Dendritic cell treated with granulocyte-macrophage colony-stimulating factor and Interleukin-4, amounts not matched to agents 40 ng/mL and 50 ng/mL, for 4 days (primary cell): ENCODE data around the gene TERT.
"Not testable (repeated sequence)": the region's sequence is repeated elsewhere in the genome, so short reads cannot be mapped to it uniquely, and the experiment has no call there.

Source experiments
- H3K27ac Mint-ChIP-seq: one replicate; pipeline ENCODE4 v1.8.0; 2022; ENCODE audit warnings: mild to moderate bottlenecking, mixed read lengths
- H3K27me3 Mint-ChIP-seq: one replicate; pipeline ENCODE4 v1.8.0; 2022; ENCODE audit warnings: mild to moderate bottlenecking, mixed read lengths
- H3K36me3 Mint-ChIP-seq: one replicate; pipeline ENCODE4 v1.8.0; 2022; ENCODE audit warnings: low read depth, mixed read lengths
- H3K4me1 Mint-ChIP-seq: one replicate; pipeline ENCODE4 v1.8.0; 2022; ENCODE audit warnings: low read depth, mixed read lengths
- H3K4me3 Mint-ChIP-seq: one replicate; pipeline ENCODE4 v1.8.0; 2022; ENCODE audit warnings: mild to moderate bottlenecking, moderate library complexity, mixed read lengths
- H3K9me3 Mint-ChIP-seq: one replicate; pipeline ENCODE4 v1.8.0; 2022; ENCODE audit warnings: mixed read lengths
- intact Hi-C: fragments of 100-400 bp; cut with micrococcal nuclease; formaldehyde crosslinking; loops from one replicate; pipeline ENCODE4 v1.15.0; 2022

TERT gene

GRCh38 chr5:1326532-1326875, 31.6 kb upstream of the TERT start:
- H3K27ac Mint-ChIP-seq, H3K9me3 Mint-ChIP-seq, H3K4me1 Mint-ChIP-seq, intact Hi-C loops, H3K4me3 Mint-ChIP-seq, H3K27me3 Mint-ChIP-seq: not testable (repeated sequence)
- peaks cover 87% of the 10 kb centered on the region for H3K36me3 Mint-ChIP-seq

GRCh38 chr5:1325870-1326531, 31.1 kb upstream of the TERT start:
- Mint-ChIP-seq H3K9me3 (no peaks in the 10 kb centered on the region), H3K36me3 (peaks cover 87% of the 10 kb centered on the region), H3K4me1 (no peaks in the 10 kb centered on the region), H3K4me3 (no peak overlapping the region), H3K27ac (no peak overlapping the region), H3K27me3 (no peaks in the 10 kb centered on the region)
- intact Hi-C loops: no loop called here

DNA sequence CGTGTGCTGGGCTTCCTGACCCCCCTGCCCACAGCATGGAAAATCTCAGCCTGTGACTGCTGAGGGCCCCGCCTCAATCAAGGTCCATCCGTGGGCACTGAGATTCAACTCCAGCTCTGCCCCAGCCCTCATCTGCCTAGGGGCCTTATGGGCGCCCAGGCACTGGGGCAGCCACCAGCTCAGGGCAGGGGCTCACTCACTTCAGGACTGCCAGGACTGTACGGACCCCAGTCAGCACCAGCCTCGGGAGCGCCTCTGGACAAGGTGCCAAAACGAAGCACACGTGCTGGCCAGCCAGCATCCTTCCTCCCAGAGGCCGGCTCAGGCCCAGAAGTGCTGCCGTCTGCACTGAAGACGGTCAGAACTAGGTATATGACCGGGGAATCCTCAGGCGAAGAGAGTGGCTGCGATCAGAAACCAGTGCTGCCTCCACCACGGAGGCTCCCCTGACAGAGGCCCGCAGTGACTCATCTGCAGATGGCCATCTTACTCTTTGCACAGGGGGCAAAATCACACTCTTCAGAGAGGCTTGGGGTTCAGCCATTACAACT, 30.4 kb upstream of the TERT start:
- H3K36me3 Mint-ChIP-seq: peaks cover 87% of the 10 kb centered on the region
- no peak overlapping the region for H3K27ac Mint-ChIP-seq
- intact Hi-C loops: no loop called here
- H3K9me3 Mint-ChIP-seq: no peaks in the 10 kb centered on the region
- no peaks in the 10 kb centered on the region for H3K4me1 Mint-ChIP-seq
- H3K4me3 Mint-ChIP-seq: no peak overlapping the region
- no peaks in the 10 kb centered on the region for H3K27me3 Mint-ChIP-seq

DNA sequence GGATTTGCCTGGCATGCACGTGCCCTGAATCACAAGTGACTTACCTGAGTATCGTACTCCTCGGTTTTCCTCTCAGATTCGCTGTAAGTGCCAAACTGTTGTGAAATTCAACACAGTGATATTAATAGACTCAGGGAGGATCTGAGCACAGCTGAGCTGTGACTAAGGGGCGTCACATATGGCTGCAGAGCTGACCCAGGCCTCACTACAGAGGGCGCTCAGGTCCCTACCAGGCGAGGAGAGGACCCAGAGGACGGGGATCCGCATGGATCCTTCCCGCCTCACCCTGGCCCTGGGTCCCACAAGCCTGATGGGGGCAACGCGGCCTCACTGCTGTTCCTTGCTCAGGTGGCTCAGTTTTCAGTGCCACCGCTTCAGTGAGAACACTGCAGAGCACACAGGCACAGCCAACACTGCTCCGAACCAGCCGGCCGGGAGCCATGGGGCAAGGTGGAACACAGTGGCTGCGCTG, 29.9 kb upstream of the TERT start:
- H3K36me3 Mint-ChIP-seq: peaks cover 87% of the 10 kb centered on the region
- H3K27me3 Mint-ChIP-seq: no peaks in the 10 kb centered on the region
- H3K4me1 Mint-ChIP-seq: no peaks in the 10 kb centered on the region
- intact Hi-C loops: no loop called here
- H3K27ac Mint-ChIP-seq: no peak overlapping the region
- no peaks in the 10 kb centered on the region for H3K9me3 Mint-ChIP-seq
- H3K4me3 Mint-ChIP-seq: no peak overlapping the region

DNA sequence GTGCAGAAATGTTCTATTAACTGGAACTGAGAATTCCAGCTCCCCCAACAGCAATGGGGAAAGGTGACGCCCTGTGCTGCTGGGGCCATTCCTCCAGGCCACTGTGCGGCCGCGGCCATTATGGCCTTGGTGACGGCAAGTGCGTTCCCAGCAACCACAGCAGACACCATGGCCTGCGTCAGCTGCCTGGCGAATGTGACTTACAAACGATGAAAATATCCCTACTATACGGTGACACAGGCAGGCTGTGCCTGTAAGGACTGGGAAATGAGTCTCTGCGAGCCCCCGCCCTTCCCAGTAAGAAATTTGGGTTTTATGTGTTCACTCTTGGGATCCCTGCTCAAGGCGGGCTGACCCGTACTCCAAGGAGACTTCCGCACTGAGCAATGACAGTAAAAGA, 29.4 kb upstream of the TERT start:
- intact Hi-C loops: no loop called here
- no peaks in the 10 kb centered on the region for H3K9me3 Mint-ChIP-seq
- H3K4me1 Mint-ChIP-seq: no peaks in the 10 kb centered on the region
- H3K4me3 Mint-ChIP-seq: no peak overlapping the region
- H3K36me3 Mint-ChIP-seq: peaks cover 92% of the 10 kb centered on the region
- H3K27me3 Mint-ChIP-seq: no peaks in the 10 kb centered on the region
- H3K27ac Mint-ChIP-seq: no peak overlapping the region

GRCh38 chr5:1323803-1324173, 28.9 kb upstream of the TERT start:
- Mint-ChIP-seq H3K27me3 (no peaks in the 10 kb centered on the region), H3K36me3 (peaks cover 93% of the 10 kb centered on the region), H3K4me1 (no peaks in the 10 kb centered on the region), H3K27ac (no peak overlapping the region), H3K9me3 (no peaks in the 10 kb centered on the region), H3K4me3 (no peak overlapping the region)
- intact Hi-C loops: no loop called here

GRCh38 chr5:1322955-1323802, 28.3 kb upstream of the TERT start:
- intact Hi-C loops: no loop called here
- H3K36me3 Mint-ChIP-seq: peaks cover 93% of the 10 kb centered on the region

GRCh38 chr5:1322036-1322900, 27.4 kb upstream of the TERT start:
- Mint-ChIP-seq H3K4me1 (no peaks in the 10 kb centered on the region), H3K27ac (no peak overlapping the region), H3K36me3 (peaks cover 98% of the 10 kb centered on the region), H3K27me3 (no peaks in the 10 kb centered on the region), H3K9me3 (no peaks in the 10 kb centered on the region), H3K4me3 (no peak overlapping the region)
- intact Hi-C loops: no loop called here

More at GRCh38 chr5:1322955-1323802, 28.3 kb upstream of the TERT start:
- Mint-ChIP-seq H3K27me3 (no peaks in the 10 kb centered on the region), H3K4me1 (no peaks in the 10 kb centered on the region), H3K27ac (no peak overlapping the region), H3K4me3 (no peak overlapping the region), H3K9me3 (no peaks in the 10 kb centered on the region)

DNA sequence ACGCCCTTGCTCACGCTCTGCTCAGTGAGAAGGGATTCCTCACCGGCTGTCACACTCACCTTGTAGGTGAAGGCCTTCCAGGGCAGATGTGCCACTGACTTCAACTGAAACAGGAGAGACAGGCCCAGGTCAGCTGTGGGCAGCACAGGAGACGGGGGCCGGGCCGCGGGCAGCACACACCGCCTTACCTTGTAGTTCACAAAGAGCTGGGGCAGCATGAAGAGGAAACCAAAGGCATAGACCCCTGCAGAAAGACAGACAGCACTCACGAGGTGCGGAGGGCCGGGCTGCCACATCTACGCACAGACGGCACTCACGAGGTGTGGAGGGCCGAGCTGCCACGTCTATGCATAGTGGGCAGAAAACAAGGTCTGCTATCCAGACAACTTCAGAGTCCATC, 26.7 kb upstream of the TERT start:
- Mint-ChIP-seq H3K27ac (no peak overlapping the region), H3K36me3 (peaks cover 97% of the 10 kb centered on the region), H3K4me1 (peaks cover 2% of the 10 kb centered on the region), H3K9me3 (no peaks in the 10 kb centered on the region), H3K27me3 (peaks cover 3% of the 10 kb centered on the region), H3K4me3 (no peak overlapping the region)
- intact Hi-C loops: no loop called here

- H3K9me3 Mint-ChIP-seq: no peaks in the 10 kb centered on the region
- H3K27ac Mint-ChIP-seq: no peak overlapping the region
- intact Hi-C loops: no loop called here
- H3K4me1 Mint-ChIP-seq: peaks cover 6% of the 10 kb centered on the region
- H3K27me3 Mint-ChIP-seq: peaks cover 11% of the 10 kb centered on the region
- H3K4me3 Mint-ChIP-seq: no peak overlapping the region
- peaks cover 88% of the 10 kb centered on the region for H3K36me3 Mint-ChIP-seq
Measured at GRCh38 chr5:1320436-1321344, 25.8 kb upstream of the TERT start.

DNA sequence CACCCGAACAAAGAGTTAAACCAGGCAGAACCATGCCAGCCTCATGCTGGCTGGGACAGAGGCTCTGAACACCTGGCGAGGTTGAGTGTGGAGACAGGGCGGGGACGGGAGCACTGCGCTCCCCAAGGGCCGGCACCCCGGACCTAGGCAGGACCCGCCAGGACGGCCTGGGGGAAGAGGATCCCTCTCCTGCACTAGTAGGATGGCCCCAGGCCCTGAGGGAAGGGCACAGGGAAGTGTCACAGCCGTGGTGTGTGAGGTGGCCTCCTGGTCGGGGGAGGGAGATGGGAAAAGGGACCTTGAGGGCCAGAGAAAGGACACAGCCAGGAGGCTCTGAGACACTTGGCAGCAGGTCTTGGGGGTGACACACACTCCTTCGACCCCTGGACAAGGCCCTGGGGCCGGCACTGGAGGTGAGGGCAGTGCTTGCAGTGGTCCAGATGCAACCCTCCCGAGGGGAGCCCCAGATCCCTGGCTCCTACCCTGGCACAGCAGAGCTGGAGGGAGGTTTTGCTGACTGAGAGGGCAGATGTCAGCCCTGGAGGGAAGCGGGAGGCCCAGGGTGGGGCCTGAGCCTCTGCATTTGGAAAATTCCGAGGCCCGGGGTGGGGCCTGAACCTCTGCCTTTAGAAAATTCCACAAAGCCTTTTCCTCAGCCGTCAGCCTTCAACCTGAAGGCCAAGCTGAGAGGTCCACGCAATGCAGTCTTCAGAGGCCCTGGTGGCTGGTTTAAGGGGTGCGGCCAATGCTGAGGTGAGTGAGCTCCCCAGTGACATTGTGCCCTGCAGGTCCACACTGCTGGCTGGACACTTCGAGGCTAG, 24.8 kb upstream of the TERT start:
- Mint-ChIP-seq H3K4me1 (peaks cover 6% of the 10 kb centered on the region), H3K27ac (no peak overlapping the region)
- intact Hi-C loops: no loop called here

GRCh38 chr5:1318659-1319251, 23.9 kb upstream of the TERT start:
- H3K4me3 Mint-ChIP-seq: no peak overlapping the region
- no peak overlapping the region for H3K27ac Mint-ChIP-seq
- peaks cover 69% of the 10 kb centered on the region for H3K36me3 Mint-ChIP-seq
- H3K27me3 Mint-ChIP-seq: peaks cover 28% of the 10 kb centered on the region
- intact Hi-C loops: no loop called here
- peaks cover 6% of the 10 kb centered on the region for H3K4me1 Mint-ChIP-seq
- H3K9me3 Mint-ChIP-seq: no peaks in the 10 kb centered on the region

More for the DNA sequence above, 24.8 kb upstream of the TERT start:
- Mint-ChIP-seq H3K9me3 (no peaks in the 10 kb centered on the region), H3K36me3 (peaks cover 78% of the 10 kb centered on the region), H3K27me3 (peaks cover 19% of the 10 kb centered on the region), H3K4me3 (no peak overlapping the region)
